Daoy (cell line): ENCODE measurements around the gene ZNF649. TPM values are rescaled to one million over a fixed set of nuclear protein-coding genes. Genes with fewer than 3 reads are reported as not detected.
A peak's percentile ranks its signal among the peaks of the same experiment; 100 is the strongest.

Experiments used
- DNase-seq: peaks from one replicate; pipeline ENCODE4 v3.0.0-alpha.2; 2015; ENCODE audit warnings: low read depth
- total RNA-seq: library from RNA; depleted of rRNA; stranded (reverse); fragments of >200 nt; shearing (Covaris generic); gene quantifications from 2 replicates; pipeline ENCODE4 v1.2.3, GENCODE V29; 2014; rRNA removed

The ZNF649 gene
- total RNA-seq, 1 experiment from 2014 or later: 14.5 TPM

DNA sequence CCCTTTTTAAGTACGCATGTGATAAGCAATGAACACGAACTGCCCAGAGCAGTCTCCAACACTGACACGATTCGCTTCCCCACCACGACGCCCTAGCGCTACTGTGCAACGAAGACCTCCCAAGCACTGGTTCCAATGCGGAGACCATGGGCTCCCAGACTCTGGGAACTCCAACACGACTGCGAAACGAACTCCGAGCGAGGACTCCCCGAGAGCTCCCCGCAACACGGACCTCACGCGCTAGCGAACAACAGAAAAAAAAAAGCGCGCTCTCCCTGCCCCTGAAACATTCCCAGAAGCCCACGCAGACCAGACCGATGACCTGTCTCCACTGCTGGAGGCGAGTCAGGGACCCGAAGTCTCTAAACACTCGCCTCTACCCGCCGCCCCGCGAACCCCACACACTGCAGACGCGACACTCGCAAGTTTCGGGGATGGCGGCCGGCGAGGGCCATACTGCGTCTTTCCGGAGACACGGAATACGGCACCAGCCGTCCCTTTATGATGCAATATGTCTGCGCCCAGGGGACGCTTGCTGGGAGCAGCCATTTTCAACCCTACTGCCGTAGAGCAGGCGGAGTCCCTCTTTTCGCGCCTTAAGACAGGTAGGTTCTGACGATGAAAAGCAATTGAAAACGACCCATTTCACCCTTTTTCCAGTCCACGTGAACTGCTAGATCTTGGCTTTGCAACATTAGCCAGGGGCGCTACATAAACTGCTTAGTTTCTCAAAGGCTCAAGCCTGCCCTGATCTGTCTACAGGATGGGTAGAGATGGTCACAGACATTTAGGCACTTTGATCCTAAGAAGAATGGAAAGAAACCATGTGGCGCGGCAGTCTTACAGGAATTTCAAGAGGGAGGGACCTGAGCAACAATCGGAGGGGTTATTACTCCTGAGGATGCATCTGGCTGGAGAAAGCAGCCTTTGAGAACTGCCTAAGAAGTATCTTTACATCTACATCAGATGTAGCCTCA is 17.0 kb downstream of the ZNF649 start, which contains the start of gene ZNF577:
Gene ZNF577, minus strand, starts transcription at position 430 of the 977 bp plus-strand sequence. CDS start 7,569 bp downstream, outside the sequence.
- peak; percentile 93 for DNase-seq

DNA sequence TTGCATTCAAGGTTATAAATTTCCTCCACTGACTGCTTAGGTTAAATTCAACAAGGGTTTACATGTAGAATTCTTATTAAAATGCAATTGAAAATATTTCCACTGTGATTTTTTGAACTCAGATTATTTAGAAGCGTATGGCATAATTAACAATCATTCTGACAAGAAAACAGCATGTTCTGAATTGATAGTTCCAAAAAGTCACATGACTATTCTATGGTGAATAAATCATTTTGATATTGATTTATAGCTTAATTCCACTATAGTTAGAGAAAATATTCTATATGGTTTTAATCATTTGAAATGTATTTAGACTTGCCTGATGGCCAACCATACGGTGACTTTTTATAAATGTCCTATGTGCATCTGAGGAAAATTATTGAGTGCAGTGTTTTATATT is 20.1 kb downstream of the ZNF649 start:
- DNase-seq: no peak

DNA sequence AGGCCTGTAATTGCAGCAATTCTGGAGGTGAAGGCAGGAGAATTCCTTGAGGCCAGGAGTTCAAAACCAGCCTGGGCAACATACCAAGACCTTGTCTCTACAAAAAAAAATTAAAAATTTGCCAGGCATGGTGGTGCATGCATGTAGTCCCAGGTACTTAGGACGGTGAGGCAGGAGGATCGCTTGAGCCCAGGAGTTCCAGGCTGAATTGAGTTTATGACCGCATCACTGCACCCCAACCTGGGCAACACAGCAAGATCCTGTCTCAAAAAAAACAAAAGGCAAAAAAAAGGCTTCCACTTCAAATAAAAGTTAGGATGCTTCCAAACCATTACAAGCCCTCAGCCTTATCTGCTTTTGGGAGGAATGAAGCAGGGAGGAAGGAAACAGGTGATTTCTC is 22.3 kb downstream of the ZNF649 start:
- DNase-seq: no peak

DNA sequence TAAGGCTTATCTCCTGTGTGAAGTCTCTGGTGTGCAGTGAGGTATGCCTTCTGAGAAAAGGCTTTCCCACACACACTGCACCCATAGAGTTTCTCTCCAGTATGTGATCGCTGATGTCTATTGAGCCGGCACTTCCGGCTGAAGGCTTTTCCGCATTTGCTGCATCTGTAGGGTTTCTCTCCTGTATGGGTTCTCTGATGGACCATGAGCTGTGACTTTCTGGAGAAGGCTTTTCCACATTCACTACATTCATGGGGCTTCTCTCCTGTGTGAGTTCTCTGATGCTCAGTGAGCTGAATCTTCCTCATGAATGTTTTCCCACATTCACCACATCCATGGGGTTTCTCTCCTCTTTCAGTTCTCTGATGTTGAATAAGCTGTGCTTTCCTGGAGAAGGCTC is 31.7 kb downstream of the ZNF649 start:
- no peak for DNase-seq

DNA sequence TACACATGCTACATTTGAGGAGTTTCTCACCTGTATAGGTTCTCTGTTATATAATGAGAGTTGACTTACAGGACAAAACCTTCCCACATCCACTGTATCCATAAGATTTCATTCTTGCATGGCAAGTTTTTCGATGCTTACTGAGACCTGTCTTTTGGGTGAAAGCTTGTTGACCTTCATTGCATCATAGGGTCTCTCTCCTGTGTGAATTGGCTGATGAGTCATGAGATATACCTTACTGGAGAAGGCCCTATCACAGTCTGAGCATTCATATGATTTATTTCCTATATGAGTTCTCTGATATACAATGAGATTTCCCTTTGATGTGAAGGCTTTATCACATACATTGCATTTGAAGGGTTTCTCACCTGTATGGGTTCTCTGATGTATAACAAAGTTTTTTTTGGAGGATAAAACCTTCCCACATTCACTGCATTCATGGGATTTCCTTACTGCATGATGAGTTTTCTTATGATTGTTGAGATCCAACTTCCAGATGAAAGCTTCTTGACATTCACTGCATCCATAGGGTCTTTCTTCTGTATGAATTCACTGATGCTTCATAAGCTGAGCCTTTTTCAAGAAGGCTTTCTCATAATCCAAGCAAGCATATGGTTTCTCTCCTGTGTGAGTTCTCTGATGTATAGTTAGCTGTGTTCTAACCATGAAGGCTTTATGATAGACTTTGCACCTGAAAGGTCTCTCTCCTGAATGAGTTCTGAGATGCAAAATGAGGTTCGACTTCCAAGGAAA is 42.8 kb downstream of the ZNF649 start:
- no peak for DNase-seq

Other genes with a start within 250 kb of the ZNF649 start
- gene SPACA6, start 211.7 kb downstream of the ZNF649 start, total RNA-seq: 2.8 and 3.6 TPM in 2 replicates
- not detected in 2 replicates for gene HAS1, start 181.0 kb downstream of the ZNF649 start, total RNA-seq
- 0.74 and 2.9 TPM in 2 replicates for gene FPR1, start 153.1 kb downstream of the ZNF649 start, total RNA-seq
- gene FPR2, start 143.8 kb downstream of the ZNF649 start, total RNA-seq: not detected in 2 replicates
- gene FPR3, start 109.9 kb downstream of the ZNF649 start, total RNA-seq: not detected in 2 replicates
- 4.9 and 5.7 TPM in 2 replicates for gene ZNF577, start 17.1 kb downstream of the ZNF649 start, total RNA-seq
- 2.7 and 7.1 TPM in 2 replicates for gene ZNF613, start 22.5 kb upstream of the ZNF649 start, total RNA-seq
- 8.7 and 17.7 TPM in 2 replicates for gene ZNF350, start 81.8 kb upstream of the ZNF649 start, total RNA-seq
- 5.7 and 6.7 TPM in 2 replicates for gene ZNF615, start 103.2 kb upstream of the ZNF649 start, total RNA-seq
- gene ZNF614, start 123.4 kb upstream of the ZNF649 start, total RNA-seq: 12.1 and 14.8 TPM in 2 replicates
- gene ZNF432, start 143.8 kb upstream of the ZNF649 start, total RNA-seq: 7.3 and 9.0 TPM in 2 replicates
- 12.1 and 12.5 TPM in 2 replicates for gene ZNF841, start 190.7 kb upstream of the ZNF649 start, total RNA-seq
- 4.7 and 10.8 TPM in 2 replicates for gene ZNF616, start 234.9 kb upstream of the ZNF649 start, total RNA-seq